H1 (cell line): ENCODE data around the gene RFLNA.

Experiments
- E2F6 ChIP-seq: IDR thresholded peaks from 2 replicates; pipeline ENCODE4 v1.6.1; 2012; ENCODE audit warnings: inconsistent platforms
- SAP30 ChIP-seq: fragments of 300-600 bp; sonication (generic); IDR thresholded peaks from 2 replicates; pipeline ENCODE4 v1.7.1; 2012; ENCODE audit warnings: low read length, moderate library complexity, mild to moderate bottlenecking, inconsistent platforms; ENCODE audit not compliant: insufficient read depth, insufficient replicate concordance

GRCh38 chr12:124305776-124306685, 11.1 kb downstream of the RFLNA start:
- TF ChIP-seq SAP30: no peak
- TF ChIP-seq E2F6: no peak
